Nephron (organoid): Measurements from ENCODE around the gene TRAPPC2L.

Source experiments
- H3K27ac Mint-ChIP-seq, 3 experiments: 2 replicates each; pipeline ENCODE4 v1.8.0; 2020; ENCODE audit warnings: mixed read lengths in 3 of 3, mild to moderate bottlenecking in 2 of 3, moderate library complexity in 1 of 3
- H3K27me3 Mint-ChIP-seq: 2 replicates; pipeline ENCODE4 v1.8.0; 2021; ENCODE audit warnings: low read depth, mild to moderate bottlenecking, moderate library complexity, mixed read lengths
- H3K36me3 Mint-ChIP-seq: 2 replicates; pipeline ENCODE4 v1.8.0; 2020; ENCODE audit warnings: low read depth, mixed read lengths
- H3K4me1 Mint-ChIP-seq: 2 replicates; pipeline ENCODE4 v1.8.0; 2020; ENCODE audit warnings: mixed read lengths
- H3K4me3 Mint-ChIP-seq, 3 experiments: 2 replicates each; pipeline ENCODE4 v1.8.0; 2020; ENCODE audit warnings: mild to moderate bottlenecking in 3 of 3, mixed read lengths in 3 of 3, moderate library complexity in 2 of 3
- H3K9me3 Mint-ChIP-seq: 2 replicates; pipeline ENCODE4 v1.8.0; 2020; ENCODE audit warnings: mixed read lengths
- TF ChIP-seq, protein P1 (sequence below), 3 experiments: fragments of 200-600 bp; sonication (generic); IDR thresholded peaks; one replicate each; pipeline ENCODE4 v1.5.0; 2021; ENCODE audit warnings: antibody characterized with exemption in 3 of 3; ENCODE audit not compliant: unreplicated experiment in 3 of 3

TRAPPC2L gene

DNA sequence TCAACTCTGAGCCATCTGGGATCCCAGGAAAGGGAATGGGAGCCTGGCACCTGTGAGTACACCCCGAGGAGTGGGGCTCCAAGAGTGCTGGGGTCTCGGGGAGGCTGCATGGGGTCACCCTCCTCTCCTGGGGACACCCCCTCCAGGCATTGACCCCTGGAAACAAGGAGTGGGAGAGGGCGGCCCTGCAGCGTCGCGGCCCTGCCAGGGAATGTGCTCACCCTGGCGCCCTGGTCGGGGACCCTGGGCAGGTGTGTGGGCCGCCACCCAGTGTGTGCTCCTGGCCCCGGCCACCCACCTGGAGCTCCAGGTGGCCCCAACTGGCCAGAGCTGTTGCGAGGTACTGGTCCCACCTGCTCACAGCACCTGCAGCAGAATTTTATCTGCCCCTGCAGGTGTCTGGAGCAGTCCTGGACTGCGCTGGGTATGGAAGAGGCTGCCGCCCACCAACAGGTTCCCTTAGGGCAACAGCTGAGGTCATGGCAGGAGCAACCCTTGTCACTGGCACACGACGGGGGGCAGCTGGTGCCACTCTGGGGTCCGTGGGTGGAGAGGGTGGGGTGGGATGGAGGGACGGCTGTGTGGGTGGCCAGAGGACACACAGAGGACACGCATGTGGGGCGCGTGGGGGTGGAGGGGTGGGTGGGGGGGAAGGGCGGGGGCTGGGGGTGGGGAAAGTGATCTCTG lies 14.9 kb downstream of the TRAPPC2L start:
- TF ChIP-seq, protein P1, sequence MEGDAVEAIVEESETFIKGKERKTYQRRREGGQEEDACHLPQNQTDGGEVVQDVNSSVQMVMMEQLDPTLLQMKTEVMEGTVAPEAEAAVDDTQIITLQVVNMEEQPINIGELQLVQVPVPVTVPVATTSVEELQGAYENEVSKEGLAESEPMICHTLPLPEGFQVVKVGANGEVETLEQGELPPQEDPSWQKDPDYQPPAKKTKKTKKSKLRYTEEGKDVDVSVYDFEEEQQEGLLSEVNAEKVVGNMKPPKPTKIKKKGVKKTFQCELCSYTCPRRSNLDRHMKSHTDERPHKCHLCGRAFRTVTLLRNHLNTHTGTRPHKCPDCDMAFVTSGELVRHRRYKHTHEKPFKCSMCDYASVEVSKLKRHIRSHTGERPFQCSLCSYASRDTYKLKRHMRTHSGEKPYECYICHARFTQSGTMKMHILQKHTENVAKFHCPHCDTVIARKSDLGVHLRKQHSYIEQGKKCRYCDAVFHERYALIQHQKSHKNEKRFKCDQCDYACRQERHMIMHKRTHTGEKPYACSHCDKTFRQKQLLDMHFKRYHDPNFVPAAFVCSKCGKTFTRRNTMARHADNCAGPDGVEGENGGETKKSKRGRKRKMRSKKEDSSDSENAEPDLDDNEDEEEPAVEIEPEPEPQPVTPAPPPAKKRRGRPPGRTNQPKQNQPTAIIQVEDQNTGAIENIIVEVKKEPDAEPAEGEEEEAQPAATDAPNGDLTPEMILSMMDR (IDR thresholded peaks at IDR 0.05; ENCODE audit: unreplicated experiment in 3 of 3) = no peak
- Mint-ChIP-seq H3K4me3 (no peak overlapping the region), H3K27ac (no peak overlapping the region), H3K36me3 (no peaks in the 10 kb centered on the region), H3K4me1 (peaks cover 17% of the 10 kb centered on the region), H3K27me3 (peaks cover 26% of the 10 kb centered on the region), H3K9me3 (no peaks in the 10 kb centered on the region)

DNA sequence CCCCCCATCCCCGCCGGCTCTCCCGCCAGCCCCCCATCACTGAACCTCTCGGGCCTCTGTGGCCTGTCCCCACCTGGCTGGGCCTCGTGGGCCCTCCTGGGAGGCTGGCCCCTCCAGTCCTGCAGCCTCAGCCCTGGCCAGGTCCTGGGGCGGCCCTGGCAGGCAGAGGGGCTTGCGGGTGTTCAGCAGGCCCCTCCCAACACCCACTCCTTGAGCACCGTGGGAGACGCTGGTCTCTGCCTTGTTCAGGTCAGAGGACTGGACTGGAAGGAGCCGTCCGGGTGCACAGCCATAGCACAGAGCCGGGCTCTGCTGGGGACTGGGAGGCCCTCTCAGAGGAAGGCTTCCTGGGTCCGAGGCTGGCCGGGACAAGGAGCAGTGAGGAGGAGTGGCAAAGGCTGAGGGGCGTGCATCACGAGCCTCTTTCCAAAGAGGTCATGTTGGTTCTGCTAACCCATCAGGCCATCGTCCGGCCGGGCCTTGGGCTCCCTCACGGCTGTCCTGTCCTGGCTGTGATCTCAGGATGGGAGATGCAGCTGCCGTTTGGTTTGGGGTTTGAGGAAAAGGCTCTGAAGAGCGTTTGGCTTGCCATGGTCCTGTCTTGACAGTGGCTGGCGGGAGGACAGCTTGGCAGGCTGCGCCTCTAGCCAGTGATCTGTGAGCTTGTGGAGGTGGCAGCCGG lies 15.9 kb downstream of the TRAPPC2L start:
- H3K36me3 Mint-ChIP-seq = no peaks in the 10 kb centered on the region
- TF ChIP-seq, protein P1 (IDR thresholded peaks at IDR 0.05; ENCODE audit: unreplicated experiment in 3 of 3) = no peak
- no peaks in the 10 kb centered on the region for H3K9me3 Mint-ChIP-seq

DNA sequence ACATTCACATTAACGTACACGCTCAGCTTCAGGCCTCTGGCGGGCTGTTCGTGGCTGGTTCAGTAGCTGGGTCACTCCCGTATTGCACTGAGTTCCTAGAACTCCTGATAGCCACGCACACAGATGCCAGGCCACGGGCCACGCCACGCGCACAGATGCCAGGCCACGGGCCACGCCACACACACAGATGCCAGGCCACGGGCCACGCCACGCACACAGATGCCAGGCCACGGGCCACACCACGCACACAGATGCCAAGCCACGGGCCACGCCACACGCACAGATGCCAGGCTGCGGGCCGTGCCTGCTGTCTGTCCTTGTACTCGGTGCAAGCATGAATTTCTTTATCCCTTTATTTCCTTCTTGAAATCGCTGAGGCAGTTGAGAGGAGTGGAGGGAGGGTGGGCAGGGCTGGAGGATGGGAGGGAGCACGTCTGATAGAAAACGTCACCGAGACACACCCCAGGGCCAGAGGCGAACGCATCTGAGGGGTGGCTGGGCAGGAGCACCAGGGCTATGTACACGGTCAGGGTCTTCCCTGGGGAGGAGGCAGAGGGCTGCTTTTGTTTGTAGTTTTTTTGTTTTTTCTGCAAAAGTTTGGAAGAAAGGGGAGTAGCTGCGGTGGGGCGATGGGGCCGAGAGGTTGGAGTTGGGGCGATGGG lies 18.1 kb downstream of the TRAPPC2L start:
- Mint-ChIP-seq H3K36me3 (no peaks in the 10 kb centered on the region), H3K4me1 (peaks cover 21% of the 10 kb centered on the region), H3K9me3 (no peaks in the 10 kb centered on the region), H3K27me3 (peaks cover 12% of the 10 kb centered on the region), H3K27ac (no peak overlapping the region), H3K4me3 (no peak overlapping the region)
- TF ChIP-seq, protein P1 (IDR thresholded peaks at IDR 0.05; ENCODE audit: unreplicated experiment in 3 of 3) = no peak

More for the DNA sequence above, 15.9 kb downstream of the TRAPPC2L start:
- no peak overlapping the region for H3K27ac Mint-ChIP-seq
- H3K4me1 Mint-ChIP-seq = peaks cover 17% of the 10 kb centered on the region
- H3K4me3 Mint-ChIP-seq = no peak overlapping the region
- H3K27me3 Mint-ChIP-seq = peaks cover 26% of the 10 kb centered on the region

DNA sequence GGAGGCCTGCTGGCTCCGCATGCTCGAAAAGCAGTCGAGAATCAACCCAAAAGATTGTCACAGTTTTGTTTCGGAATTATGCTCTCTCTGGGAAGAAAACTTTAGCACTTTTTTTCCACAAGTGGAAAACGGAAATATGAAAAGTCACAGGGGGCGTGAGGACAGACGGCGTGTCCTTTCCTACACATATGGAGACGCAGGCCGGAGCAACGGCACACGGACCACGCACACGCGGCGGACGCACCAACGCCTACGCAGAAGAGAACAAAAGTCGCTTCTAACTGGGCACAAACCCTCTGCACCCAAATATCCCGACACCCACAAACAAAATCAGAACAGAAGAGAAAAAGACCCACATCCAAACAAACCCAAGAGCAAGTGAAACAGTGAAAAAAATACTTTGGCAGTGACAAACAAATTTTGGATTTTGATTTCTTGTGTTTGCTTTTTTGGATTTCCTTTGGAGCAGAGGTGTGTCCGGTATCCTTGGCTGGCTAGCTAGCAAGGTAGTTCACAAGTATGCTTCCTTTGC lies 18.8 kb downstream of the TRAPPC2L start:
- TF ChIP-seq, protein P1 (IDR thresholded peaks at IDR 0.05; ENCODE audit: unreplicated experiment in 3 of 3) = no peak
- H3K36me3 Mint-ChIP-seq = no peaks in the 10 kb centered on the region
- no peak overlapping the region for H3K27ac Mint-ChIP-seq
- no peak overlapping the region for H3K4me3 Mint-ChIP-seq
- peaks cover 9% of the 10 kb centered on the region for H3K27me3 Mint-ChIP-seq
- H3K9me3 Mint-ChIP-seq = no peaks in the 10 kb centered on the region
- H3K4me1 Mint-ChIP-seq = peaks cover 24% of the 10 kb centered on the region

DNA sequence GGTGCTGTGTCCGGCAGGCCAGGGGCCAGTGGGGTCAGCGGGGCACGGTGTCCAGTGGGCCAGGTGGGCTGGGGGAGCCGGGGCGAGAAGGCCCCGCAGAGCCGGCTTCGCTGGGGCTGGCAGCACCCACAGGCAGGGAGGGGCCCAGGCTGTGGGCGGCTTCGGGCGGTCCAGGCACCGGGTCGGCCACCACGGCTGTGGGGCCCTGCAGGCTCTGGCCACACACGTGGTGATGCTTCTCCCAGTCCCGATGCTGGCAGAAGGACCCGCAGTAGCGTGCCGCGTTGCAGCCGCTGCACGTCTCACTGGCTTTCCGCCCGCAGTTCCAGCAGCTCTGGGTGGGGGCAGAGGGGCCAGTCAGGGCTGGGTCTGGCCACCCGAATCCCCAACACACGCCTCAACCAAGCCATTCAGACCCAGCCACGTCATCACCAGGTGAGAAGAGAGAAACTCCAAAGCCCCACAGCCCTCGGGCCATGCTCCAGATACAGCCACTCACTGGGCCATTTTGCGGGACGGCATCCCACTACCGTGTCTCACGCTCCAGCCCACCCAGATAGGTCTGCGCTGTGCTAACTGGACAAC lies 20.1 kb downstream of the TRAPPC2L start:
- peaks cover 18% of the 10 kb centered on the region for H3K4me1 Mint-ChIP-seq
- no peak overlapping the region for H3K27ac Mint-ChIP-seq
- no peak overlapping the region for H3K4me3 Mint-ChIP-seq
- TF ChIP-seq, protein P1 (IDR thresholded peaks at IDR 0.05; ENCODE audit: unreplicated experiment in 3 of 3) = no peak
- H3K9me3 Mint-ChIP-seq = no peaks in the 10 kb centered on the region
- no peaks in the 10 kb centered on the region for H3K36me3 Mint-ChIP-seq
- peaks cover 4% of the 10 kb centered on the region for H3K27me3 Mint-ChIP-seq
